ENCODE results near the gene ALDH4A1. TPM values are rescaled to one million over a fixed set of nuclear protein-coding genes. Genes with fewer than 3 reads are reported as not detected.

ALDH4A1 gene
- total and polyA plus RNA-seq, 9 of the 15 experiments (the other 6 are each of a cell fraction or from before 2014, with no cell fraction given) = 0.27 to 31.4 (median 16.6) TPM

DNA sequence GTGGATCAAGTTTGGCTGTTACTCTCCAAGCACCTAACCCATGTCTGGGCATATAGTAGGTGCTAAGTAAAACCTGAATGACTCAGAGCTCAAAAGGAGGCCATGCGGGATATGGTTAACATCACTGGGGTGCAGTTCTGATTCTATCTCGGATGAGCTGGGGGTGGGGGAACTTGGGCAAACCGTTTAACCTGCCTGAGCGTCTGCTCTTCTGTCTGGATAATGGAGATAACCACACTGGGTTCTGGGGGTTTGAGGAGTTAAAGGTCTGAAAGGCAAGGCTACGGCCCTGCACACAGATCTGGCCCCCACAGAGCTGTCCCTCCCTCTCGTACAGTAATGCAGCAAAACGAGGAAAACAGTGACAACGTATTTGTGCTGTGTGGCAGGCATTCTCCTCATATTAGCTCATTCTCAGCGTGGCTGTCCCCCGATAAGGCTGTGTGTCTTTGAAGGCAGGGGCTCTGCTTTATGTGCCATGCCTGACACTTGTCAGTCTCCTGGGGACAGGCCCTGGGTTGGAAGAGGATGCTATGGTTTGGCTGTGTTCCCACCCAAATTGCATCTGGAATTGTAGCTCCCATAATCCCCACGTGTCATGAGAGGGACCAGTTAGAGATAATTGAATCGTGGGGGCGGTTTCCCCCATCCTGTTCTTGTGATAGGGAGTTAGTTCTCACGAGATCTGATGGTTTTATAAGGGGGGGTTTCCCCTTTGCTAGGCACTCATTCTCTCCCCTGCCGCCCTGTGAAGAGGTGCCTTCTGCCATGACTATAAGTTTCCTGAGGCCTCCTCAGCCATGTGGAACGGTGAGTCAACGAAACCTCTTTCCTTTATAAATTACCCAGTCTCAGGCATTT, 6.8 kb upstream of the ALDH4A1 start (continued):
- TF ChIP-seq ZNF444 (CRISPR knock-in tag; IDR thresholded peaks at IDR 0.05) (no peak), ESRRB (CRISPR knock-in tag; IDR thresholded peaks at IDR 0.05; ENCODE audit: borderline replicate concordance) (no peak), MTA1 (IDR thresholded peaks at IDR 0.05; ENCODE audit: borderline replicate concordance) (0 out of 2 replicates have a peak, but pooled peaks have one; percentile 12), POLR2H (tag; IDR thresholded peaks at IDR 0.05; ENCODE audit: low read depth) (no peak), MTA3 (IDR thresholded peaks at IDR 0.05; ENCODE audit: borderline replicate concordance) (no peak), ILF3 (IDR thresholded peaks at IDR 0.05; ENCODE audit: borderline replicate concordance) (no peak), ZFPM2 (CRISPR knock-in tag; IDR thresholded peaks at IDR 0.05) (no peak), ETV1 (tag; conservative IDR thresholded peaks at IDR 0.05; ENCODE audit: low read depth) (no peak), RHOXF2B (CRISPR knock-in tag; conservative IDR thresholded peaks at IDR 0.05) (no peak), ZBTB1 (CRISPR knock-in tag; IDR thresholded peaks at IDR 0.05; ENCODE audit: borderline replicate concordance, low read depth) (0 out of 2 replicates have a peak, but pooled peaks have one; percentile 14), PRPF4 (IDR thresholded peaks at IDR 0.05; ENCODE audit: insufficient read depth, low read depth, low read length, poor library complexity, severe bottlenecking) (no peak)
- TF ChIP-seq, protein P1, sequence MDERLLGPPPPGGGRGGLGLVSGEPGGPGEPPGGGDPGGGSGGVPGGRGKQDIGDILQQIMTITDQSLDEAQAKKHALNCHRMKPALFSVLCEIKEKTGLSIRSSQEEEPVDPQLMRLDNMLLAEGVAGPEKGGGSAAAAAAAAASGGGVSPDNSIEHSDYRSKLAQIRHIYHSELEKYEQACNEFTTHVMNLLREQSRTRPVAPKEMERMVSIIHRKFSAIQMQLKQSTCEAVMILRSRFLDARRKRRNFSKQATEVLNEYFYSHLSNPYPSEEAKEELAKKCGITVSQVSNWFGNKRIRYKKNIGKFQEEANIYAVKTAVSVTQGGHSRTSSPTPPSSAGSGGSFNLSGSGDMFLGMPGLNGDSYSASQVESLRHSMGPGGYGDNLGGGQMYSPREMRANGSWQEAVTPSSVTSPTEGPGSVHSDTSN (CRISPR knock-in tag; IDR thresholded peaks at IDR 0.05; ENCODE audit: low read depth) = no peak
- TF ChIP-seq, protein P1 (tag; conservative IDR thresholded peaks at IDR 0.05; ENCODE audit: low read depth) = no peak
- TF ChIP-seq, protein P2, sequence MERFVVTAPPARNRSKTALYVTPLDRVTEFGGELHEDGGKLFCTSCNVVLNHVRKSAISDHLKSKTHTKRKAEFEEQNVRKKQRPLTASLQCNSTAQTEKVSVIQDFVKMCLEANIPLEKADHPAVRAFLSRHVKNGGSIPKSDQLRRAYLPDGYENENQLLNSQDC (CRISPR knock-in tag; IDR thresholded peaks at IDR 0.05) = no peak
- TF ChIP-seq, protein P3, sequence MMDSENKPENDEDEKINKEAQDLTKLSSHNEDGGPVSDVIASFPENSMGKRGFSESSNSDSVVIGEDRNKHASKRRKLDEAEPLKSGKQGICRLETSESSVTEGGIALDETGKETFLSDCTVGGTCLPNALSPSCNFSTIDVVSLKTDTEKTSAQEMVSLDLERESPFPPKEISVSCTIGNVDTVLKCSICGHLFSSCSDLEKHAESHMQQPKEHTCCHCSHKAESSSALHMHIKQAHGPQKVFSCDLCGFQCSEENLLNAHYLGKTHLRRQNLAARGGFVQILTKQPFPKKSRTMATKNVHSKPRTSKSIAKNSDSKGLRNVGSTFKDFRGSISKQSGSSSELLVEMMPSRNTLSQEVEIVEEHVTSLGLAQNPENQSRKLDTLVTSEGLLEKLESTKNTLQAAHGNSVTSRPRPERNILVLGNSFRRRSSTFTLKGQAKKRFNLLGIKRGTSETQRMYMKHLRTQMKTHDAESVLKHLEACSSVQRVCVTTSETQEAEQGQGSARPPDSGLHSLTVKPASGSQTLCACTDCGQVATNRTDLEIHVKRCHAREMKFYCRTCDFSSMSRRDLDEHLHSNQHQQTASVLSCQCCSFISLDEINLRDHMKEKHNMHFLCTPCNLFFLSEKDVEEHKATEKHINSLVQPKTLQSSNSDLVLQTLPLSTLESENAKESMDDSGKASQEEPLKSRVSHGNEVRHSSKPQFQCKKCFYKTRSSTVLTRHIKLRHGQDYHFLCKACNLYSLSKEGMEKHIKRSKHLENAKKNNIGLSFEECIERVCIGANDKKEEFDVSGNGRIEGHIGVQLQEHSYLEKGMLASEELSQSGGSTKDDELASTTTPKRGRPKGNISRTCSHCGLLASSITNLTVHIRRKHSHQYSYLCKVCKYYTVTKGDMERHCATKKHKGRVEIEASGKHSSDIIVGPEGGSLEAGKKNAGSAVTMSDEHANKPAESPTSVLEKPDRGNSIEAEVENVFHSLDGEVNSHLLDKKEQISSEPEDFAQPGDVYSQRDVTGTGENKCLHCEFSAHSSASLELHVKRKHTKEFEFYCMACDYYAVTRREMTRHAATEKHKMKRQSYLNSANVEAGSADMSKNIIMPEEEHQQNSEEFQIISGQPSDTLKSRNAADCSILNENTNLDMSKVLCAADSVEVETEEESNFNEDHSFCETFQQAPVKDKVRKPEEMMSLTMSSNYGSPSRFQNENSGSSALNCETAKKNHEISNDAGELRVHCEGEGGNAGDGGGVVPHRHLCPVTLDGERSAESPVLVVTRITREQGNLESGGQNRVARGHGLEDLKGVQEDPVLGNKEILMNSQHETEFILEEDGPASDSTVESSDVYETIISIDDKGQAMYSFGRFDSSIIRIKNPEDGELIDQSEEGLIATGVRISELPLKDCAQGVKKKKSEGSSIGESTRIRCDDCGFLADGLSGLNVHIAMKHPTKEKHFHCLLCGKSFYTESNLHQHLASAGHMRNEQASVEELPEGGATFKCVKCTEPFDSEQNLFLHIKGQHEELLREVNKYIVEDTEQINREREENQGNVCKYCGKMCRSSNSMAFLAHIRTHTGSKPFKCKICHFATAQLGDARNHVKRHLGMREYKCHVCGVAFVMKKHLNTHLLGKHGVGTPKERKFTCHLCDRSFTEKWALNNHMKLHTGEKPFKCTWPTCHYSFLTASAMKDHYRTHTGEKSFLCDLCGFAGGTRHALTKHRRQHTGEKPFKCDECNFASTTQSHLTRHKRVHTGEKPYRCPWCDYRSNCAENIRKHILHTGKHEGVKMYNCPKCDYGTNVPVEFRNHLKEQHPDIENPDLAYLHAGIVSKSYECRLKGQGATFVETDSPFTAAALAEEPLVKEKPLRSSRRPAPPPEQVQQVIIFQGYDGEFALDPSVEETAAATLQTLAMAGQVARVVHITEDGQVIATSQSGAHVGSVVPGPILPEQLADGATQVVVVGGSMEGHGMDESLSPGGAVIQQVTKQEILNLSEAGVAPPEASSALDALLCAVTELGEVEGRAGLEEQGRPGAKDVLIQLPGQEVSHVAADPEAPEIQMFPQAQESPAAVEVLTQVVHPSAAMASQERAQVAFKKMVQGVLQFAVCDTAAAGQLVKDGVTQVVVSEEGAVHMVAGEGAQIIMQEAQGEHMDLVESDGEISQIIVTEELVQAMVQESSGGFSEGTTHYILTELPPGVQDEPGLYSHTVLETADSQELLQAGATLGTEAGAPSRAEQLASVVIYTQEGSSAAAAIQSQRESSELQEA (IDR thresholded peaks at IDR 0.05; ENCODE audit: low read depth) = no peak
